ENCODE data around the gene DPYD. TPM values are rescaled to one million over a fixed set of nuclear protein-coding genes. Genes with fewer than 3 reads are reported as not detected.

Gene DPYD
- total and polyA plus RNA-seq, 11 donors: 2.6 to 38.4 (median 7.8) TPM

GRCh38 chr1:97340951-97341350, 579.9 kb downstream of the DPYD start:
- ATAC-seq: no peak
- Histone ChIP-seq H3K4me1 (no peaks in the 10 kb centered on the region), H3K9me3 (no peaks in the 10 kb centered on the region), H3K27me3 (no peaks in the 10 kb centered on the region), H3K36me3 (no peaks in the 10 kb centered on the region), H3K4me3 (no peak overlapping the region), H3K27ac (no peak overlapping the region)
- 96 to 100% (median 97%) methylated on average over 1 of the region's 1 CpG for WGBS, 4 donors
- TF ChIP-seq POLR2A (IDR thresholded peaks at IDR 0.05): no peak
- TF ChIP-seq CTCF (IDR thresholded peaks at IDR 0.05): no peak
- no peak for DNase-seq
- intact Hi-C loops (cut with DNase I): no loop called here

DNA sequence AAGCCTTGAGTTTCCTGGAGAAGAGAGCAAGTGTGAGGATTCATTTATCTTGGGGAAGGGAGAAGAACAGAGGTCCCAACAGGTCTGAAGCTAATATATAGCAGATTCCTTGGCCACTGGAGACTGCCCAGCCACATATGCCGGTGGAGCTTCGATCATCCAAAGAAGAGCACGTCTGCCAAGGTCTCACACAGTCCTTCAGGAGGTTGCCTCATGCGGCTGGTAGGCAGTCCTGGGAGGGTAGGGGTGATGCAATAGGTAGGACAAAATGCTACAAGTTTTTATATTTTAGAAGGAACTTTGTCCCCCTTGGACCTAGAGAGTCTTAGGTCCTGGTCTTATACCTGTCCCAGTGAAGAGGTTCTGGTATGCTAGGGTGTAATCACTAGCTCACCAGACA, 582.5 kb downstream of the DPYD start:
- TF ChIP-seq POLR2A (IDR thresholded peaks at IDR 0.05): no peak
- TF ChIP-seq CTCF (IDR thresholded peaks at IDR 0.05): no peak
- H3K9me3 ChIP-seq: no peaks in the 10 kb centered on the region
- H3K27ac ChIP-seq: no peak overlapping the region
- no peaks in the 10 kb centered on the region for H3K27me3 ChIP-seq
- peaks cover 0 to 5% (median 0%) of the 10 kb centered on the region in 12 donors for H3K4me1 ChIP-seq
- 90 to 98% (median 97%) methylated on average over 4 of the region's 4 CpGs for WGBS, 4 donors
- no peak overlapping the region for H3K4me3 ChIP-seq
- H3K36me3 ChIP-seq: no peaks in the 10 kb centered on the region
- intact Hi-C loops (cut with DNase I): loop anchor here in 1 of 10 donors (10.0 kb wide), 1 partner anchor 176 kb away; no protein-coding TSS in a partner anchor
- DNase-seq: no peak
- ATAC-seq: no peak

- WGBS, 4 donors: 69 to 79% (median 71%) methylated on average over 6 of the region's 6 CpGs
Measured at GRCh38 chr1:97337250-97338030, 583.4 kb downstream of the DPYD start.

More at GRCh38 chr1:97337250-97338030, 583.4 kb downstream of the DPYD start:
- no peak for DNase-seq
- TF ChIP-seq POLR2A (IDR thresholded peaks at IDR 0.05) (no peak), CTCF (IDR thresholded peaks at IDR 0.05) (no peak)
- intact Hi-C loops (cut with DNase I): loop anchor here in 1 of 10 donors (10.0 kb wide), 1 partner anchor 177 kb away; no protein-coding TSS in a partner anchor
- peaks cover 0 to 5% (median 0%) of the 10 kb centered on the region in 12 donors for H3K4me1 ChIP-seq
- ATAC-seq: no peak
- no peak overlapping the region for H3K4me3 ChIP-seq
- no peak overlapping the region for H3K27ac ChIP-seq
- H3K27me3 ChIP-seq: no peaks in the 10 kb centered on the region
- H3K36me3 ChIP-seq: no peaks in the 10 kb centered on the region
- H3K9me3 ChIP-seq: no peaks in the 10 kb centered on the region
